ENCODE results near the gene KCNH4. TPM values are rescaled to one million over a fixed set of nuclear protein-coding genes. Genes with fewer than 3 reads are reported as not detected.
A peak's percentile ranks its signal among the peaks of the same experiment; 100 is the strongest.

Gene KCNH4
- total and polyA plus RNA-seq, 11 donors, result 0.07 to 0.28 (median 0.11) TPM; not detected in 1

DNA sequence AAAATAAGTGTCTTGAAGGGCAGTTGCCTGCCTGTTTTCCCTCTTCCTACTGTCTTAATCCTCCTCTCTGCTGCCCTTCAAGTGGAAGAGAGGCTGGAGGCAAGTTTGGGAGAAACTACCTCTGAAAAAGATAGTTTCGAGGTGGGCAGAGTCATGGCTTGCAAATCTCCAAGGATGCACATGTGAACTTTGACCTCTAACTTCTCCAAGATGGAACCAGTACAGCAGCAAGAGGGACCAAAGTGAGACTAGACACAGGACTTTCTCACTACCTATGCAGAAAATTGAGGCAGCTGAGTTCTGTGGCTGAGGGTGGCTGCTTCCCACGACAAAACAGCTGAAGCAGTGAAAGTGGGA lies 887 bp upstream of the KCNH4 start:
- Histone ChIP-seq H3K36me3 (no peaks in the 10 kb centered on the region), H3K27me3 (peaks cover 0 to 28% (median 14%) of the 10 kb centered on the region in 9 donors), H3K4me1 (peaks cover 0 to 42% (median 27%) of the 10 kb centered on the region in 12 donors), H3K27ac (no peak overlapping the region), H3K4me3 (no peak overlapping the region), H3K9me3 (no peaks in the 10 kb centered on the region)
- intact Hi-C loops (cut with DNase I), result loop anchor here in 6 of 10 donors (2.0 to 10.0 kb wide), 8 partner anchors 60 to 350 kb away; partner anchors contain the start of genes HSPB9 (in 1 of the 6), KAT2A (in 1 of the 6) and STAT5B (in 1 of the 6)
- ATAC-seq (no peak), DNase-seq (no peak)
- whole genome bisulfite sequencing, 4 donors, result 83 to 95% (median 91%) methylated on average over 2 of the region's 2 CpGs
- TF ChIP-seq POLR2A (IDR thresholded peaks at IDR 0.05), result no peak
- TF ChIP-seq, protein P1, sequence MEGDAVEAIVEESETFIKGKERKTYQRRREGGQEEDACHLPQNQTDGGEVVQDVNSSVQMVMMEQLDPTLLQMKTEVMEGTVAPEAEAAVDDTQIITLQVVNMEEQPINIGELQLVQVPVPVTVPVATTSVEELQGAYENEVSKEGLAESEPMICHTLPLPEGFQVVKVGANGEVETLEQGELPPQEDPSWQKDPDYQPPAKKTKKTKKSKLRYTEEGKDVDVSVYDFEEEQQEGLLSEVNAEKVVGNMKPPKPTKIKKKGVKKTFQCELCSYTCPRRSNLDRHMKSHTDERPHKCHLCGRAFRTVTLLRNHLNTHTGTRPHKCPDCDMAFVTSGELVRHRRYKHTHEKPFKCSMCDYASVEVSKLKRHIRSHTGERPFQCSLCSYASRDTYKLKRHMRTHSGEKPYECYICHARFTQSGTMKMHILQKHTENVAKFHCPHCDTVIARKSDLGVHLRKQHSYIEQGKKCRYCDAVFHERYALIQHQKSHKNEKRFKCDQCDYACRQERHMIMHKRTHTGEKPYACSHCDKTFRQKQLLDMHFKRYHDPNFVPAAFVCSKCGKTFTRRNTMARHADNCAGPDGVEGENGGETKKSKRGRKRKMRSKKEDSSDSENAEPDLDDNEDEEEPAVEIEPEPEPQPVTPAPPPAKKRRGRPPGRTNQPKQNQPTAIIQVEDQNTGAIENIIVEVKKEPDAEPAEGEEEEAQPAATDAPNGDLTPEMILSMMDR (IDR thresholded peaks at IDR 0.05), result no peak

DNA sequence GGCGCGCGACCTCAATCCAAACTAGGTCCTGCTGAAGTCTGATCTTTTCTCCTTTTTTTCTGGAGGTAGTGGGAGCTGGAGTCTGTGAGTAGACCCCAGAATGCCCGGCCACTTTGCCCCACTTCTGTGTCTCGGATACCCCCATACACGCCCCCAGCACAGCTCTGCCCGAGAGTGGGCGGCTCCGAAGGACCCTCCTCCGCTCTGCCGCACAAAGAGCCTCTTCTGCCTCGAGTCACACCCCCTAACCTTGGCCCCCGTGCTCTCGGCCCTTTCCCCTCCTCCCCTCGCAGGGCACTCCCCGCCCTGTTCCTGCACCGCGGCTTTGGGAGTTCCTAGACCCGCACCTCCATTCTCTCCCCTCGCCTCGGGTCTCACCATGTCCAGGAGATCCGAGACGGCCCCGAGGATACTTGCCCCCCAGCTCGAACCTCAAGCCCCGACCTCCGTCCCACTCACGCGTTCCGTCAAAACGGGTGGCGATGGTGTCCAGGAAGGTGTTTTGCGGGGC lies 476 bp downstream of the KCNH4 start:
- peaks cover 0 to 42% (median 27%) of the 10 kb centered on the region in 12 donors for H3K4me1 ChIP-seq
- ATAC-seq, result no peak
- no peak for DNase-seq
- peak overlapping the region in 1 of 12 donors; percentile 24 for H3K27ac ChIP-seq
- intact Hi-C loops (cut with DNase I), result loop anchor here in 6 of 10 donors (2.0 to 10.0 kb wide), 8 partner anchors 58 to 352 kb away; partner anchors contain the start of genes HSPB9 (in 1 of the 6), KAT2A (in 1 of the 6) and STAT5B (in 1 of the 6)
- H3K4me3 ChIP-seq, result peak overlapping the region; percentile 15 to 54 (median 46)
- peaks cover 0 to 28% (median 14%) of the 10 kb centered on the region in 9 donors for H3K27me3 ChIP-seq
- 1 to 3% (median 2%) methylated on average over 33 of the region's 33 CpGs for WGBS, 4 donors
- no peaks in the 10 kb centered on the region for H3K36me3 ChIP-seq
- TF ChIP-seq, protein P1 (IDR thresholded peaks at IDR 0.05), result no peak
- no peak for TF ChIP-seq POLR2A (IDR thresholded peaks at IDR 0.05)
- H3K9me3 ChIP-seq, result no peaks in the 10 kb centered on the region

DNA sequence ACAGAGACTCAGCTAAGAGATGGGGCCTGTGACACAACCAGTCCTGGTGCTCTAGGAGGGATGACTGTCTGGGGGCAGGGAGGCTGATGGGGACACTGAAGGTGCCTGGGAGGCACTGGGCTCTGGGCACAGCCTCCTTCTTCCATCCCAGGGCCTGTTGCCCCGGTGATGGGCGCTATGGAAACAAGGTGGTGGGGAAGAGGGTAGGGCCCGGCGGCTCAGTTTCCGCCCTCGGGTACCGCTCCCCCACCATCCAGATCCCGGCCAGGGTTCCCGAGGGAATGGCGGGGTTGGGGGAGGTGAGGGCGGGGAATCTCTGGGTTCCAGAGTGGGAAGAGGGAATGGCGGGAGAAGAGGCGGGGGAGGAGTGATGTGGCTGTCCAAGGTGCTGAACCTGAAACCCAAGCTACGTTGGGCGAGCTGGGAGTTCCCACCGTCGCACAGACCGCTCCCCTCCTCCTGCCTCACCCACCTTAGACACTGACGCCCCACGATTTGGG lies 981 bp downstream of the KCNH4 start:
- peak in 2 of 4 donors; percentile 9 to 22 for ATAC-seq
- H3K27ac ChIP-seq, result no peak overlapping the region
- peaks cover 0 to 28% (median 14%) of the 10 kb centered on the region in 9 donors for H3K27me3 ChIP-seq
- 9 to 14% (median 13%) methylated on average over 20 of the region's 20 CpGs for WGBS, 4 donors
- DNase-seq, result peak in 3 of 5 donors; percentile 49 to 68 (median 56)
- no peaks in the 10 kb centered on the region for H3K9me3 ChIP-seq
- H3K36me3 ChIP-seq, result no peaks in the 10 kb centered on the region
- intact Hi-C loops (cut with DNase I), result loop anchor here in 6 of 10 donors (2.0 to 10.0 kb wide), 8 partner anchors 58 to 352 kb away; partner anchors contain the start of genes HSPB9 (in 1 of the 6), KAT2A (in 1 of the 6) and STAT5B (in 1 of the 6)
- H3K4me3 ChIP-seq, result peak overlapping the region in 3 of 12 donors; percentile 47 to 52 (median 48)
- no peak for TF ChIP-seq POLR2A (IDR thresholded peaks at IDR 0.05)
- TF ChIP-seq, protein P1 (IDR thresholded peaks at IDR 0.05), result no peak
- H3K4me1 ChIP-seq, result peaks cover 0 to 40% (median 27%) of the 10 kb centered on the region in 12 donors

DNA sequence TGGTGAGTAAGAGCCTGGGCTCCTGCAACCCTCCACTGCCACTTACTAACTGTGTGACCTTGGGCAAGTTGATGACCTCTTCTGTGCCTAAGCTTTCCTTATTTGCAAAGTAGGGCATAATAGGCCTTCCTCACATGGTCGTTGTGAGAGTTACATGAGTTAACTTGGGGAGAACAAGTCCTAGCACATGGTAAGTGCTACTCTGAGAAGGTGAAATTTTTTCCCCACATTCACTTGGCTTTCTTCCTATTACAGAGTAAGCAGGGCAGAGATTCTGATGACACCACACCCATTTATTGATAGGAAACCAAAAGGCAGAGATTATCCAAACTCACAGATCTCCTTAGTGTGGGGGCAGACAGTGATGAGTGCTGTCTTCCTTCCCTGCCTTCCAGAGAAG lies 1.6 kb downstream of the KCNH4 start:
- H3K27ac ChIP-seq, result no peak overlapping the region
- no peaks in the 10 kb centered on the region for H3K9me3 ChIP-seq
- H3K27me3 ChIP-seq, result peaks cover 0 to 28% (median 14%) of the 10 kb centered on the region in 9 donors
- no peaks in the 10 kb centered on the region for H3K36me3 ChIP-seq
- intact Hi-C loops (cut with DNase I), result no loop called here
- WGBS, 4 donors, result 24 to 41% (median 30%) methylated on average over 1 of the region's 1 CpG
- H3K4me1 ChIP-seq, result peaks cover 0 to 34% (median 22%) of the 10 kb centered on the region in 12 donors
- ATAC-seq, result no peak
- no peak for DNase-seq
- no peak overlapping the region for H3K4me3 ChIP-seq
- TF ChIP-seq POLR2A (IDR thresholded peaks at IDR 0.05), result no peak
- TF ChIP-seq, protein P1 (IDR thresholded peaks at IDR 0.05), result no peak

Data from heart left ventricle (tissue), 16 donors.